Measurements from ENCODE around the gene DOCK6. TPM values are rescaled to one million over a fixed set of nuclear protein-coding genes. Genes with fewer than 3 reads are reported as not detected.
A peak's percentile ranks its signal among the peaks of the same experiment; 100 is the strongest.

Gene DOCK6
- total and polyA plus RNA-seq, 8 donors = 18.0 to 79.0 (median 30.7) TPM

- 51 to 67% methylated on average over 7 of the region's 7 CpGs for WGBS, 2 donors
- Histone ChIP-seq H3K27ac (no peak overlapping the region), H3K4me1 (peaks cover 0 to 12% (median 0%) of the 10 kb centered on the region in 3 donors), H3K9me3 (no peaks in the 10 kb centered on the region), H3K36me3 (no peaks in the 10 kb centered on the region), H3K27me3 (no peaks in the 10 kb centered on the region), H3K4me3 (no peak overlapping the region)
- DNase-seq (no peak), FAIRE-seq (no peak), ATAC-seq (no peak)
- intact Hi-C loops (cut with DNase I) = no loop called here
- TF ChIP-seq, protein P1, sequence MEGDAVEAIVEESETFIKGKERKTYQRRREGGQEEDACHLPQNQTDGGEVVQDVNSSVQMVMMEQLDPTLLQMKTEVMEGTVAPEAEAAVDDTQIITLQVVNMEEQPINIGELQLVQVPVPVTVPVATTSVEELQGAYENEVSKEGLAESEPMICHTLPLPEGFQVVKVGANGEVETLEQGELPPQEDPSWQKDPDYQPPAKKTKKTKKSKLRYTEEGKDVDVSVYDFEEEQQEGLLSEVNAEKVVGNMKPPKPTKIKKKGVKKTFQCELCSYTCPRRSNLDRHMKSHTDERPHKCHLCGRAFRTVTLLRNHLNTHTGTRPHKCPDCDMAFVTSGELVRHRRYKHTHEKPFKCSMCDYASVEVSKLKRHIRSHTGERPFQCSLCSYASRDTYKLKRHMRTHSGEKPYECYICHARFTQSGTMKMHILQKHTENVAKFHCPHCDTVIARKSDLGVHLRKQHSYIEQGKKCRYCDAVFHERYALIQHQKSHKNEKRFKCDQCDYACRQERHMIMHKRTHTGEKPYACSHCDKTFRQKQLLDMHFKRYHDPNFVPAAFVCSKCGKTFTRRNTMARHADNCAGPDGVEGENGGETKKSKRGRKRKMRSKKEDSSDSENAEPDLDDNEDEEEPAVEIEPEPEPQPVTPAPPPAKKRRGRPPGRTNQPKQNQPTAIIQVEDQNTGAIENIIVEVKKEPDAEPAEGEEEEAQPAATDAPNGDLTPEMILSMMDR (IDR thresholded peaks at IDR 0.05) = no peak
Measured at GRCh38 chr19:11269408-11269807, 7.1 kb upstream of the DOCK6 start.

GRCh38 chr19:11268783-11269267 is 6.5 kb upstream of the DOCK6 start:
- no peaks in the 10 kb centered on the region for H3K36me3 ChIP-seq
- intact Hi-C loops (cut with DNase I) = no loop called here
- no peaks in the 10 kb centered on the region for H3K9me3 ChIP-seq
- H3K4me1 ChIP-seq = peaks cover 0 to 12% (median 0%) of the 10 kb centered on the region in 3 donors
- FAIRE-seq (no peak), ATAC-seq (no peak), DNase-seq (no peak)
- TF ChIP-seq, protein P1 (IDR thresholded peaks at IDR 0.05) = no peak
- no peaks in the 10 kb centered on the region for H3K27me3 ChIP-seq
- no peak overlapping the region for H3K27ac ChIP-seq
- H3K4me3 ChIP-seq = no peak overlapping the region
- 70 to 75% methylated on average over 10 of the region's 10 CpGs for WGBS, 2 donors

GRCh38 chr19:11267316-11268085 is 5.2 kb upstream of the DOCK6 start:
- H3K4me3 ChIP-seq = no peak overlapping the region
- ATAC-seq = no peak
- DNase-seq = no peak
- no peak overlapping the region for H3K27ac ChIP-seq
- peaks cover 0 to 12% (median 0%) of the 10 kb centered on the region in 3 donors for H3K4me1 ChIP-seq
- no peaks in the 10 kb centered on the region for H3K9me3 ChIP-seq
- intact Hi-C loops (cut with DNase I) = no loop called here
- no peak for FAIRE-seq
- H3K36me3 ChIP-seq = no peaks in the 10 kb centered on the region
- 91 to 93% methylated on average over 10 of the region's 10 CpGs for WGBS, 2 donors
- TF ChIP-seq, protein P1 (IDR thresholded peaks at IDR 0.05) = no peak
- no peaks in the 10 kb centered on the region for H3K27me3 ChIP-seq

- WGBS, 2 donors = 35 to 43% methylated on average over 11 of the region's 11 CpGs
- TF ChIP-seq, protein P1 (IDR thresholded peaks at IDR 0.05) = no peak
- Histone ChIP-seq H3K9me3 (no peaks in the 10 kb centered on the region), H3K27me3 (no peaks in the 10 kb centered on the region), H3K36me3 (no peaks in the 10 kb centered on the region), H3K27ac (no peak overlapping the region), H3K4me1 (peaks cover 0 to 12% (median 0%) of the 10 kb centered on the region in 3 donors), H3K4me3 (no peak overlapping the region)
- intact Hi-C loops (cut with DNase I) = no loop called here
- DNase-seq = peak; percentile 71 to 86 (median 82)
- no peak for FAIRE-seq
- ATAC-seq = peak; percentile 79 to 89 (median 86)
Measured at GRCh38 chr19:11265785-11266236, 3.5 kb upstream of the DOCK6 start.

Measured in pancreas (tissue), 10 donors.